Ovary (tissue), 9 donors: ENCODE results near the gene SND1. TPM values are rescaled to one million over a fixed set of nuclear protein-coding genes. Genes with fewer than 3 reads are reported as not detected.

Experiments
- DNase-seq, 5 donors: peaks; one replicate each; pipeline ENCODE4 v3.0.0-alpha.2; 2019 to 2020
- H3K27ac ChIP-seq, 2 donors: fragments of 200-600 bp; one replicate each; pipeline versions ENCODE4 v1.5.1 to v1.8.0; 2019 to 2022
- H3K27me3 ChIP-seq: fragments of 200-600 bp; one replicate; pipeline ENCODE4 v1.8.0; 2022
- H3K36me3 ChIP-seq: fragments of 200-600 bp; sonication (generic); one replicate; pipeline ENCODE4 v1.5.1; 2019
- H3K4me1 ChIP-seq: one replicate; pipeline ENCODE4 v1.8.1; 2013; ENCODE audit warnings: mild to moderate bottlenecking, moderate library complexity; ENCODE audit not compliant: insufficient read depth
- H3K4me3 ChIP-seq: fragments of 200-600 bp; sonication (generic); one replicate; pipeline ENCODE4 v1.5.1; 2017
- H3K9me3 ChIP-seq, 2 donors: fragments of 200-600 bp in 1 of 2; sonication (generic) in 1 of 2; one replicate each; pipeline versions ENCODE4 v1.5.1 to v1.8.1; 2013 to 2019; ENCODE audit warnings: mild to moderate bottlenecking in 1 of 2, moderate library complexity in 1 of 2
- CTCF ChIP-seq, 3 donors: fragments of 450-650 bp in 2 of 3; fragments of 200-600 bp in 1 of 3; IDR thresholded peaks; one replicate each; pipeline versions ENCODE4 v1.5.1 to v1.8.0; 2016 to 2022; ENCODE audit warnings: antibody characterized with exemption in 3 of 3, mild to moderate bottlenecking in 1 of 3
- EP300 ChIP-seq: sonication (generic); formaldehyde crosslinking; IDR thresholded peaks from one replicate; pipeline ENCODE4 v1.6.1; 2017; ENCODE audit warnings: antibody characterized with exemption
- POLR2A ChIP-seq: fragments of 450-650 bp; IDR thresholded peaks from one replicate; pipeline ENCODE4 v1.6.1; 2017; ENCODE audit warnings: antibody characterized with exemption, mild to moderate bottlenecking, moderate library complexity
- WGBS, 3 donors: extraction: QIAGEN DNeasy Blood & Tissue Kit in 1 of 3; methylation state at CpG; one replicate each; pipeline versions ENCODE4 v1.1.5 to v1.1.7; 2013 to 2017; 5-methylcytosine and 5-hydroxymethylcytosine counted together
- intact Hi-C, 4 donors: fragments of 100-400 bp; cut with DNase I; formaldehyde crosslinking; loops; one replicate each; pipeline versions ENCODE4 v1.11.0 to v1.15.1; 2022 to 2023
- polyA plus RNA-seq, 2 donors: library from polyadenylated mRNA; stranded (reverse); fragments of 200-250 nt in 1 of 2; fragments of 350-450 nt in 1 of 2; fragmentation: Illumina TruSeq in 1 of 2; extraction: RNeasy Lipid Tissue Mini Kit (QIAGEN cat#74804) in 1 of 2; gene quantifications; one replicate each; pipeline ENCODE4 v1.2.3, GENCODE V29; 2013 to 2014
- total RNA-seq, 7 donors: library from RNA; depleted of rRNA in 2 of 7; stranded (reverse); fragments of >200 nt in 2 of 7; fragmentation: NEBNext Ultra II Directional in 3 of 7; extraction: Animal tissue kit (Norgen Biotek cat#: 25700) in 3 of 7; gene quantifications; one replicate each; pipeline versions ENCODE4 v1.1.0 to v1.2.4, GENCODE V29; 2016 to 2023
- donor health status: DM: no; HTN: no; CAD: no; lungs with moderate emphysema.
- donor health status: DM: no; HTN: no; CAD: no.
- donor health status: Bipolar disorder and iron deficiency.
- donor health status: DM: yes; HTN: yes; CAD: no.
- donor health status: DM: no; HTN: no; CAD: no.
- donor health status: DM: yes; HTN: yes; CAD: no.

SND1 gene
- total and polyA plus RNA-seq, 9 donors: 91.4 to 297 (median 182) TPM

- Histone ChIP-seq H3K36me3 (no peaks in the 10 kb centered on the region), H3K4me3 (no peak overlapping the region), H3K9me3 (no peaks in the 10 kb centered on the region), H3K4me1 (no peaks in the 10 kb centered on the region), H3K27me3 (no peaks in the 10 kb centered on the region), H3K27ac (no peak overlapping the region)
- 37 to 51% (median 41%) methylated on average over 7 of the region's 7 CpGs for WGBS, 3 donors
- DNase-seq: peak; percentile 61 to 84 (median 65)
- TF ChIP-seq POLR2A (no peak), CTCF (IDR thresholded peaks at IDR 0.05) (no peak), EP300 (no peak)
- intact Hi-C loops: no loop called here
Measured at GRCh38 chr7:128076796-128077271, 424.8 kb downstream of the SND1 start.

GRCh38 chr7:128078309-128078708 is 426.3 kb downstream of the SND1 start:
- WGBS, 3 donors: 95 to 100% (median 97%) methylated on average over 3 of the region's 3 CpGs
- H3K27ac ChIP-seq: no peak overlapping the region
- DNase-seq: no peak
- no peak for TF ChIP-seq POLR2A
- no peak for TF ChIP-seq EP300
- TF ChIP-seq CTCF (IDR thresholded peaks at IDR 0.05): no peak
- intact Hi-C loops: no loop called here
- H3K36me3 ChIP-seq: no peaks in the 10 kb centered on the region
- H3K9me3 ChIP-seq: no peaks in the 10 kb centered on the region
- no peaks in the 10 kb centered on the region for H3K4me1 ChIP-seq
- H3K4me3 ChIP-seq: no peak overlapping the region
- H3K27me3 ChIP-seq: no peaks in the 10 kb centered on the region

- Histone ChIP-seq H3K4me3 (no peak overlapping the region), H3K9me3 (no peaks in the 10 kb centered on the region), H3K27ac (no peak overlapping the region), H3K4me1 (no peaks in the 10 kb centered on the region), H3K36me3 (no peaks in the 10 kb centered on the region), H3K27me3 (no peaks in the 10 kb centered on the region)
- intact Hi-C loops: no loop called here
- DNase-seq: no peak
- no peak for TF ChIP-seq CTCF (IDR thresholded peaks at IDR 0.05)
- no peak for TF ChIP-seq POLR2A
- TF ChIP-seq EP300: no peak
- WGBS, 3 donors: 95 to 98% (median 96%) methylated on average over 7 of the region's 7 CpGs
Measured at GRCh38 chr7:128080169-128080568, 428.2 kb downstream of the SND1 start.

- TF ChIP-seq EP300 (no peak), CTCF (IDR thresholded peaks at IDR 0.05) (no peak), POLR2A (no peak)
- H3K27me3 ChIP-seq: no peaks in the 10 kb centered on the region
- no peak for DNase-seq
- H3K4me3 ChIP-seq: no peak overlapping the region
- no peaks in the 10 kb centered on the region for H3K4me1 ChIP-seq
- no peaks in the 10 kb centered on the region for H3K9me3 ChIP-seq
- no peaks in the 10 kb centered on the region for H3K36me3 ChIP-seq
- intact Hi-C loops: no loop called here
- H3K27ac ChIP-seq: no peak overlapping the region
- 89 to 94% (median 89%) methylated on average over 11 of the region's 11 CpGs for WGBS, 3 donors
Measured at GRCh38 chr7:128081351-128081750, 429.4 kb downstream of the SND1 start.

- intact Hi-C loops: no loop called here
- Histone ChIP-seq H3K27ac (no peak overlapping the region), H3K27me3 (no peaks in the 10 kb centered on the region), H3K4me1 (no peaks in the 10 kb centered on the region), H3K36me3 (no peaks in the 10 kb centered on the region), H3K9me3 (no peaks in the 10 kb centered on the region), H3K4me3 (no peak overlapping the region)
- TF ChIP-seq CTCF (IDR thresholded peaks at IDR 0.05) (no peak), EP300 (no peak), POLR2A (no peak)
- WGBS, 3 donors: 89 to 91% (median 90%) methylated on average over 8 of the region's 8 CpGs
- DNase-seq: no peak
Measured at GRCh38 chr7:128081808-128082207, 429.8 kb downstream of the SND1 start.
